Hepatocyte (in vitro differentiated cells): ENCODE data around the gene MAPK6.

Experiments
- EZH2 ChIP-seq: fragments of 200-600 bp; sonication (generic); IDR thresholded peaks from 2 replicates; pipeline ENCODE4 v1.6.1; 2016; ENCODE audit warnings: antibody characterized with exemption, mild to moderate bottlenecking, borderline replicate concordance
- TF ChIP-seq, protein P1 (sequence below): fragments of 200-600 bp; sonication (generic); IDR thresholded peaks from 2 replicates; pipeline ENCODE4 v1.5.1; 2016; ENCODE audit warnings: antibody characterized with exemption, mild to moderate bottlenecking; ENCODE audit not compliant: poor library complexity

DNA sequence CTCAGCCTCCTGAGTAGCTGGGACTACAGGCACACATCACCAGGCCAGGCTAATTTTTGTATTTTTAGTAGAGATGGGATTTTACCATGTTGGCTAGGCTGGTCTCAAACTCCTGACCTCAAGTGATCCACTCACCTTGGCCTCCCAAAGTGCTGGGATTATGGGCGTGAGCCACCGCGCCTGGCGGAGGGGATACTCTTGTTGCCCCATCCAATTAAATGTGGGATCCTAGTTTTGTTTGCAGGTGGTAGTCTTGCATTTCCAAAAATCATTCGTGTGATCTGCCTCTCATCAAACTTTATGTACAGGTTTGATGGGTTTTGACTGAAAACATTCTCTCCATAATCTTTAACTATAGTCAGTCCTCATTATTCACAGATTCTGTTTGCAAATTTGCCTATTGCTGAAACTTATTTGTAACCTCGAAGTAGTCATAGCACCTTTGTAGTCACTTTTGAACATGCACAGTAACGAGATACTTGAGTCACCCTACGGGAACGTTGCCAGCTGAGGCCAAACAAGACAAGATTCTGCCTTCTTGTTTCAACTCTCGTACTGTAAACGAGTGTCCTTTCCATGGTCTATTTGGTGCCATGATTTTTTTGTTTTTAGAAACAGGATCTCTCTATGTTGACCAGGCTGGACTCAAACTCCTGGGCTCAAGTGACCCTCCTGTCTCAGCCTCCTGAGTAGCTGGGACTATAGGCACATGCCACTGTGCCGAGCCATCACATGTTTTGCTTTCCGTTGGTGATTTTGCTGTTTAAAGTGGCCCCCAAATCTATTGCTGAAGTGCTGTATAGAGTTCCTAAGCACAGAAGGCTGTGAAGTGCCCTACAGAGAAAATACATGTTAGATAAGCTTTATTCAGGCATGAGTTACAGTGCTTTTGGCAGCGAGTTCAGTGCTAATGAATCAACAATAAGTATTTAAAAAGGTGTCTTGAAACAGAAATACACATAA is 8.1 kb upstream of the MAPK6 start:
- TF ChIP-seq, protein P1, sequence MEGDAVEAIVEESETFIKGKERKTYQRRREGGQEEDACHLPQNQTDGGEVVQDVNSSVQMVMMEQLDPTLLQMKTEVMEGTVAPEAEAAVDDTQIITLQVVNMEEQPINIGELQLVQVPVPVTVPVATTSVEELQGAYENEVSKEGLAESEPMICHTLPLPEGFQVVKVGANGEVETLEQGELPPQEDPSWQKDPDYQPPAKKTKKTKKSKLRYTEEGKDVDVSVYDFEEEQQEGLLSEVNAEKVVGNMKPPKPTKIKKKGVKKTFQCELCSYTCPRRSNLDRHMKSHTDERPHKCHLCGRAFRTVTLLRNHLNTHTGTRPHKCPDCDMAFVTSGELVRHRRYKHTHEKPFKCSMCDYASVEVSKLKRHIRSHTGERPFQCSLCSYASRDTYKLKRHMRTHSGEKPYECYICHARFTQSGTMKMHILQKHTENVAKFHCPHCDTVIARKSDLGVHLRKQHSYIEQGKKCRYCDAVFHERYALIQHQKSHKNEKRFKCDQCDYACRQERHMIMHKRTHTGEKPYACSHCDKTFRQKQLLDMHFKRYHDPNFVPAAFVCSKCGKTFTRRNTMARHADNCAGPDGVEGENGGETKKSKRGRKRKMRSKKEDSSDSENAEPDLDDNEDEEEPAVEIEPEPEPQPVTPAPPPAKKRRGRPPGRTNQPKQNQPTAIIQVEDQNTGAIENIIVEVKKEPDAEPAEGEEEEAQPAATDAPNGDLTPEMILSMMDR, result no peak
- no peak for TF ChIP-seq EZH2
